Lower lobe of right lung (tissue), 2 donors: Measurements from ENCODE around the gene CELF3. TPM values are rescaled to one million over a fixed set of nuclear protein-coding genes. Genes with fewer than 3 reads are reported as not detected.

Experiments
- ATAC-seq, 2 donors: fragments of 200-7000 bp; cut with Tn5 transposase; one replicate each; pipeline ENCODE4 v1.9.1; 2020 to 2022; ENCODE audit warnings: mild to moderate bottlenecking in 2 of 2, moderate library complexity in 2 of 2
- DNase-seq: peaks from one replicate; pipeline ENCODE4 v3.0.0-alpha.2; 2020
- H3K27ac ChIP-seq: fragments of 200-600 bp; one replicate; pipeline ENCODE4 v1.8.0; 2022
- H3K27me3 ChIP-seq: fragments of 200-600 bp; one replicate; pipeline ENCODE4 v1.8.0; 2022; ENCODE audit warnings: low read depth
- H3K36me3 ChIP-seq: fragments of 200-600 bp; one replicate; pipeline ENCODE4 v1.8.0; 2022; ENCODE audit warnings: mild to moderate bottlenecking
- H3K4me1 ChIP-seq: fragments of 200-600 bp; one replicate; pipeline ENCODE4 v1.8.0; 2022
- H3K4me3 ChIP-seq: fragments of 200-600 bp; one replicate; pipeline ENCODE4 v1.8.0; 2022; ENCODE audit warnings: mild to moderate bottlenecking
- H3K9me3 ChIP-seq: fragments of 200-600 bp; one replicate; pipeline ENCODE4 v1.8.0; 2022
- CTCF ChIP-seq: fragments of 200-600 bp; IDR thresholded peaks from one replicate; pipeline ENCODE4 v1.8.0; 2022; ENCODE audit warnings: antibody characterized with exemption, mild to moderate bottlenecking
- intact Hi-C: fragments of 100-400 bp; cut with DNase I; formaldehyde crosslinking; loops from one replicate; pipeline ENCODE4 v1.11.0; 2022
- total RNA-seq: library from RNA; stranded (reverse); fragmentation: NEBNext Ultra II Directional; extraction: Animal tissue kit (Norgen Biotek cat#: 25700); gene quantifications from one replicate; pipeline ENCODE4 v1.2.1, GENCODE V29; 2021
- donor health status: DM: no; HTN: yes; CAD: no; lungs with severe emphysema.

Gene CELF3
- total RNA-seq, 1 donor from 2014 or later = not detected

- no peak overlapping the region for H3K4me3 ChIP-seq
- H3K4me1 ChIP-seq = no peaks in the 10 kb centered on the region
- no peaks in the 10 kb centered on the region for H3K9me3 ChIP-seq
- no peak for DNase-seq
- intact Hi-C loops = no loop called here
- ATAC-seq = no peak
- H3K36me3 ChIP-seq = peaks cover 35% of the 10 kb centered on the region
- TF ChIP-seq CTCF = no peak
- H3K27ac ChIP-seq = no peak overlapping the region
- H3K27me3 ChIP-seq = no peaks in the 10 kb centered on the region
These were observed 12.8 kb downstream of the CELF3 start for GRCh38 chr1:151703813-151704212.

- H3K27ac ChIP-seq = no peak overlapping the region
- no peak overlapping the region for H3K4me3 ChIP-seq
- no peak for DNase-seq
- TF ChIP-seq CTCF = no peak
- no peaks in the 10 kb centered on the region for H3K4me1 ChIP-seq
- no peaks in the 10 kb centered on the region for H3K9me3 ChIP-seq
- peaks cover 43% of the 10 kb centered on the region for H3K36me3 ChIP-seq
- no peaks in the 10 kb centered on the region for H3K27me3 ChIP-seq
- no peak for ATAC-seq
- intact Hi-C loops = no loop called here
These were observed 13.7 kb downstream of the CELF3 start for GRCh38 chr1:151702936-151703335.

- peaks cover 58% of the 10 kb centered on the region for H3K36me3 ChIP-seq
- DNase-seq = no peak
- TF ChIP-seq CTCF = no peak
These were observed 15.1 kb downstream of the CELF3 start for GRCh38 chr1:151701515-151701914.

GRCh38 chr1:151693057-151693651 lies 23.4 kb downstream of the CELF3 start:
- Histone ChIP-seq H3K27me3 (no peaks in the 10 kb centered on the region), H3K9me3 (no peaks in the 10 kb centered on the region), H3K27ac (no peak overlapping the region), H3K4me1 (no peaks in the 10 kb centered on the region), H3K4me3 (no peak overlapping the region), H3K36me3 (peaks cover 63% of the 10 kb centered on the region)
- DNase-seq (no peak), ATAC-seq (peak in 1 of 2 donors; percentile 37)
- intact Hi-C loops = no loop called here
- TF ChIP-seq CTCF = no peak

More at GRCh38 chr1:151701515-151701914, 15.1 kb downstream of the CELF3 start:
- Histone ChIP-seq H3K9me3 (no peaks in the 10 kb centered on the region), H3K4me1 (no peaks in the 10 kb centered on the region), H3K4me3 (no peak overlapping the region), H3K27me3 (no peaks in the 10 kb centered on the region), H3K27ac (no peak overlapping the region)
- intact Hi-C loops = no loop called here
- ATAC-seq = no peak

GRCh38 chr1:151692226-151692625 lies 24.4 kb downstream of the CELF3 start:
- no peaks in the 10 kb centered on the region for H3K9me3 ChIP-seq
- no peak overlapping the region for H3K4me3 ChIP-seq
- ATAC-seq = peak; percentile 11 to 35
- no peak overlapping the region for H3K27ac ChIP-seq
- H3K4me1 ChIP-seq = no peaks in the 10 kb centered on the region
- no peaks in the 10 kb centered on the region for H3K27me3 ChIP-seq
- H3K36me3 ChIP-seq = peaks cover 58% of the 10 kb centered on the region
- intact Hi-C loops = no loop called here
- TF ChIP-seq CTCF = no peak
- DNase-seq = no peak
